Breast epithelium (tissue), 4 donors: ENCODE results near the gene SH3GL2. TPM values are rescaled to one million over a fixed set of nuclear protein-coding genes. Genes with fewer than 3 reads are reported as not detected.

Source experiments
- DNase-seq, 2 donors: peaks; one replicate each; pipeline ENCODE4 v3.0.0-alpha.2; 2019; ENCODE audit warnings: low spot score in 2 of 2
- H3K27ac ChIP-seq, 2 donors: fragments of 200-600 bp; sonication (generic) in 1 of 2; one replicate each; pipeline ENCODE4 v1.5.1; 2016 to 2019; ENCODE audit warnings: mild to moderate bottlenecking in 1 of 2
- H3K27me3 ChIP-seq, 2 donors: fragments of 200-600 bp; sonication (generic) in 1 of 2; one replicate each; pipeline versions ENCODE4 v1.5.1 to v1.6.0; 2017 to 2019; ENCODE audit warnings: control low read depth in 1 of 2, mild to moderate bottlenecking in 1 of 2
- H3K36me3 ChIP-seq: fragments of 200-600 bp; one replicate; pipeline ENCODE4 v1.5.1; 2019
- H3K4me1 ChIP-seq, 2 donors: fragments of 200-600 bp; sonication (generic); one replicate each; pipeline ENCODE4 v1.5.1; 2016 to 2019; ENCODE audit warnings: control low read depth in 1 of 2
- H3K4me3 ChIP-seq, 3 donors: fragments of 200-600 bp; sonication (generic); 1 replicate in 2 of 3; 2 replicates in 1 of 3; pipeline ENCODE4 v1.5.1; 2016 to 2019; ENCODE audit warnings: mild to moderate bottlenecking in 3 of 3, moderate library complexity in 2 of 3
- H3K9me3 ChIP-seq, 2 donors: fragments of 200-600 bp; sonication (generic) in 1 of 2; one replicate each; pipeline ENCODE4 v1.5.1; 2016 to 2019; ENCODE audit warnings: control low read depth in 1 of 2
- POLR2A ChIP-seq: fragments of 450-650 bp; IDR thresholded peaks from one replicate; pipeline ENCODE4 v1.6.1; 2016; ENCODE audit warnings: antibody characterized with exemption, mild to moderate bottlenecking, moderate library complexity
- POLR2AphosphoS5 ChIP-seq, 3 donors: sonication (generic); formaldehyde crosslinking; IDR thresholded peaks; one replicate each; pipeline ENCODE4 v1.6.1; 2017; ENCODE audit warnings: antibody characterized with exemption in 3 of 3
- intact Hi-C: fragments of 100-400 bp; cut with DNase I; formaldehyde crosslinking; loops from one replicate; pipeline ENCODE4 v1.15.1; 2023; ENCODE audit warnings: low total_unique reads
- total RNA-seq, 3 donors: library from RNA; depleted of rRNA; stranded (reverse); fragments of >200 nt; gene quantifications; one replicate each; pipeline ENCODE4 v1.1.0, GENCODE V29; 2016
- TF ChIP-seq, protein P1 (sequence below), 3 donors: fragments of 450-650 bp; IDR thresholded peaks; one replicate each; pipeline ENCODE4 v1.5.1; 2016 to 2017; ENCODE audit warnings: antibody characterized with exemption in 3 of 3, mild to moderate bottlenecking in 3 of 3, moderate library complexity in 3 of 3

The SH3GL2 gene
- total RNA-seq, 3 donors from 2014 or later: under 0.01 to 0.16 TPM; not detected in 1

DNA sequence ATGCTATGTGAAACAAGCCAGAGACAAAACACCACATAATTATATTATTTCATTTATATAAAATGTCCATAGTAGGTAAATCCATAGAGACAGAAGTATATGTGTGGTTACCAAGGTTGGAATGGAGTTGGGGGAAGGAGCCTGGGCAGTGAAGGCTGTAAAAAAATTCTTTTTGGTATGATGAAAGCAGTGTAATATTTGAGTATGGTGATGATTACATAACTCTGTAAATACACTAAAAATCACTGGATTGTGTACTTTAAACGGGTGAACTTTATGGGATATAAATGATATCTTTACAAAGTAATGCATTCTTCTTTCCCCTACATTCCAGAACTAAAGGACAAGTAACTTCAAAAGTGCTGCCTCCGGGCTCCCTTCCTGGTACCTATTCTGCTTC is 155.8 kb downstream of the SH3GL2 start:
- TF ChIP-seq, protein P1, sequence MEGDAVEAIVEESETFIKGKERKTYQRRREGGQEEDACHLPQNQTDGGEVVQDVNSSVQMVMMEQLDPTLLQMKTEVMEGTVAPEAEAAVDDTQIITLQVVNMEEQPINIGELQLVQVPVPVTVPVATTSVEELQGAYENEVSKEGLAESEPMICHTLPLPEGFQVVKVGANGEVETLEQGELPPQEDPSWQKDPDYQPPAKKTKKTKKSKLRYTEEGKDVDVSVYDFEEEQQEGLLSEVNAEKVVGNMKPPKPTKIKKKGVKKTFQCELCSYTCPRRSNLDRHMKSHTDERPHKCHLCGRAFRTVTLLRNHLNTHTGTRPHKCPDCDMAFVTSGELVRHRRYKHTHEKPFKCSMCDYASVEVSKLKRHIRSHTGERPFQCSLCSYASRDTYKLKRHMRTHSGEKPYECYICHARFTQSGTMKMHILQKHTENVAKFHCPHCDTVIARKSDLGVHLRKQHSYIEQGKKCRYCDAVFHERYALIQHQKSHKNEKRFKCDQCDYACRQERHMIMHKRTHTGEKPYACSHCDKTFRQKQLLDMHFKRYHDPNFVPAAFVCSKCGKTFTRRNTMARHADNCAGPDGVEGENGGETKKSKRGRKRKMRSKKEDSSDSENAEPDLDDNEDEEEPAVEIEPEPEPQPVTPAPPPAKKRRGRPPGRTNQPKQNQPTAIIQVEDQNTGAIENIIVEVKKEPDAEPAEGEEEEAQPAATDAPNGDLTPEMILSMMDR (IDR thresholded peaks at IDR 0.05): no peak
- TF ChIP-seq POLR2A (no peak), POLR2AphosphoS5 (IDR thresholded peaks at IDR 0.05) (no peak)
- Histone ChIP-seq H3K4me1 (no peaks in the 10 kb centered on the region), H3K9me3 (peaks cover 0 to 4% of the 10 kb centered on the region in 2 donors), H3K27ac (no peak overlapping the region), H3K4me3 (no peak overlapping the region), H3K36me3 (no peaks in the 10 kb centered on the region), H3K27me3 (no peaks in the 10 kb centered on the region)
- DNase-seq: no peak
- intact Hi-C loops: no loop called here

DNA sequence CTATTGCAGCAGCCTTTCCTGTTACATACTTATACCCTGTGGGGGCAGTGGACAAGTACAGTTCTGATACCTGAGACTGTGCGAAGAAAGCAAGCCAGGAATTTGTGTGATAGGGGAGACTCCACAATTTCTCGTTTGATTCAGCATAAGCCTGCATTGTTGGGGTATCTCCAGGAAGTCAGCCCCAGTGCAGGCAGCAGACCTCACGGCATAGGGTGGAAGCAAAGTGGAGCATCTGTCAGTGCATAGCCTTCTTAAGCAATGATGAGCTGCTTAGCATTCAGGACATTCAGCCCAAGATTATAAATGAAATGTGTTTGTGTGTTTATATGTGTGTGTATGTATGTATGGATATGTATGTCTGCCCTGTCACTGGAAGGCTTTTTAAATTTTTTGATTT is 157.0 kb downstream of the SH3GL2 start:
- H3K27ac ChIP-seq: no peak overlapping the region
- H3K4me3 ChIP-seq: no peak overlapping the region
- DNase-seq: no peak
- H3K36me3 ChIP-seq: no peaks in the 10 kb centered on the region
- intact Hi-C loops: no loop called here
- no peaks in the 10 kb centered on the region for H3K27me3 ChIP-seq
- H3K9me3 ChIP-seq: no peaks in the 10 kb centered on the region
- TF ChIP-seq POLR2A (no peak), POLR2AphosphoS5 (IDR thresholded peaks at IDR 0.05) (no peak)
- TF ChIP-seq, protein P1 (IDR thresholded peaks at IDR 0.05): no peak
- no peaks in the 10 kb centered on the region for H3K4me1 ChIP-seq

DNA sequence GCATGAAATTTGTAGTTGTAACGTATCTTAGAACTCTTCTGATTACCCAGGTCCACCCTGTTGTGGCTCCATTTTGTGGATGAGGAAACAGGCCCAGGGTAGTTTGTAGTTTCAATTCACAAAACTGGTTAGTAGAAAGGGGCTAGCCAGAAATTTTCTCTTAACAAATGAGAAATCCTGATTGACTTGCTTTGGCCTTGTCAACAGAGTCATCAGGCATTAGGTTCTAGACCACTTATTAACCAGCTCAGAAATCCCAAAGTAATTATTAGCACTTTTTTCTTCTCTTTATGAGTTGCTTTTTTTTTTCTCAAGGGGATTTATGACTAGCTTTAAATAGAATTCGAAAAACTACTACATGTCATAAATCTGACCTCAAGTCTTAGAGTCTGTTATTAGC is 160.2 kb downstream of the SH3GL2 start:
- Histone ChIP-seq H3K36me3 (no peaks in the 10 kb centered on the region), H3K4me1 (no peaks in the 10 kb centered on the region), H3K27ac (no peak overlapping the region), H3K4me3 (no peak overlapping the region), H3K27me3 (no peaks in the 10 kb centered on the region), H3K9me3 (no peaks in the 10 kb centered on the region)
- no peak for DNase-seq
- TF ChIP-seq POLR2A: no peak
- TF ChIP-seq POLR2AphosphoS5 (IDR thresholded peaks at IDR 0.05): no peak
- TF ChIP-seq, protein P1 (IDR thresholded peaks at IDR 0.05): no peak
- intact Hi-C loops: no loop called here

DNA sequence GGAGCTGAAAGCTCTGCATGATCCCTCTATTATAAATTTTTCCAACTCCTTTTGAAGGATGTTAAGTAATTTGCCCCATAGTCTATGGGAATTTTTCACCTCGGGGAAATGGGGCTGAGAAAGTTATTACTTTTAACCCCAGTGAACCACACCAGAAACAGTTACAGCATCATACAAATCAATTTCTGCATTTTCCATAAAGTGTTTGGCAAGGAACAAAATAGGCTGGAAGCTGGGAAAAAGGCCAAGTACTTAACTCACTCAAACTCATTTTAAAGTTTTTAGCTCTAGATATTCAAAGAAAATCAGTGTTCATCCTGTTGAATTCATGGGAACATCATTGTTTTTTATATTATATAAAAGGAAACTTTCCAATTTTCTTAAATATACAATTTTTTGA is 160.9 kb downstream of the SH3GL2 start:
- TF ChIP-seq POLR2AphosphoS5 (IDR thresholded peaks at IDR 0.05): no peak
- TF ChIP-seq, protein P1 (IDR thresholded peaks at IDR 0.05): no peak
- no peak for TF ChIP-seq POLR2A
- Histone ChIP-seq H3K4me3 (no peak overlapping the region), H3K4me1 (no peaks in the 10 kb centered on the region), H3K27ac (no peak overlapping the region), H3K27me3 (no peaks in the 10 kb centered on the region), H3K36me3 (no peaks in the 10 kb centered on the region), H3K9me3 (no peaks in the 10 kb centered on the region)
- no peak for DNase-seq
- intact Hi-C loops: no loop called here

DNA sequence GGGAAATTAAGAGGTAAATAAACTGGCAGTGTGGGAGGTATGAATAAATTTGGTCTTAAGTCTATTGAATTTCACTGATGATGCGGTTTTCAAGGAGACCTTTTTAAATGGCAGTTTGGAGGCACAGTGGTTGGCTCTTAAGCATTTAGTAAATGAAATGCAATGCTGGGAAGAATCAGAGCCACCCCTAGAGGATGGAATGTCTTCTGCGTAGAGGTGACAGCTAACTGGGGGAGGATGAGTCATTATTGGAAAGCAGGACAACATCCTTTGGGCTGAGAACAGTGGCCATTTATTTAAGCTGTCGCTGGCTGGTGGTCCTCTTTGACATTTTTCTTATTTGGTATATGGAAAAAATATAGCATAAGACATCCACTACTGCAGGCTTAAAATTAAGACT is 163.2 kb downstream of the SH3GL2 start:
- Histone ChIP-seq H3K4me3 (no peak overlapping the region), H3K9me3 (no peaks in the 10 kb centered on the region), H3K36me3 (no peaks in the 10 kb centered on the region), H3K27ac (no peak overlapping the region), H3K27me3 (no peaks in the 10 kb centered on the region), H3K4me1 (no peaks in the 10 kb centered on the region)
- intact Hi-C loops: no loop called here
- TF ChIP-seq POLR2A (no peak), POLR2AphosphoS5 (IDR thresholded peaks at IDR 0.05) (no peak)
- TF ChIP-seq, protein P1 (IDR thresholded peaks at IDR 0.05): no peak
- no peak for DNase-seq
